HepG2 (cell line): ENCODE data around the gene FOLR2. TPM values are rescaled to one million over a fixed set of nuclear protein-coding genes. Genes with fewer than 3 reads are reported as not detected.

Experiments used
- ATAC-seq: fragments of 200-7000 bp; cut with Tn5 transposase; 3 replicates; pipeline ENCODE4 v1.9.1; 2020; ENCODE audit warnings: mild to moderate bottlenecking, moderate library complexity
- BruUV-seq: library from RNA; stranded (reverse); fragments of 400-500 nt; replicated peaks from 2 replicates; lab custom pipeline; 2021; lab: Mats Ljungman, UMichigan
- CTCF ChIA-PET: fragments of 300-600 bp; formaldehyde crosslinking; extraction: SDS; loops from one replicate; lab custom pipeline; 2021; ENCODE audit warnings: low total read pairs, inconsistent platforms, low intra/inter-chr PET ratio; lab: Yijun Ruan, JAX
- POLR2A ChIA-PET: fragments of 350-600 bp; sonication (Branson Sonifier 250); formaldehyde crosslinking; loops from one replicate; lab custom pipeline; 2020; ENCODE audit warnings: antibody characterized with exemption, inconsistent platforms; lab: Yijun Ruan, JAX
- DNase-seq: peaks from one replicate; pipeline ENCODE4 v3.0.0-alpha.2; 2015; ENCODE audit warnings: low spot score
- FAIRE-seq: peaks from 3 replicates; lab custom pipeline; 2011; peaks lifted over from hg19 to GRCh38; lab: Jason Lieb, UNC
- H2AFZ ChIP-seq: one replicate; pipeline ENCODE4 v1.6.1; 2011; ENCODE audit warnings: low read length, inconsistent platforms
- H3K27ac ChIP-seq: fragments of 300-600 bp; 3 replicates; pipeline ENCODE4 v1.8.0; 2011; ENCODE audit warnings: mixed run types, mild to moderate bottlenecking, mixed read lengths, low read length, inconsistent platforms; ENCODE audit not compliant: insufficient read depth; ENCODE audit errors: extremely low read length
- H3K27me3 ChIP-seq, 2 experiments: fragments of 200-600 bp in 1 of 2; 2 replicates in 1 of 2; 3 replicates in 1 of 2; pipeline versions ENCODE4 v1.6.0 to v1.8.0; 2011; ENCODE audit warnings: low read length in 2 of 2, mild to moderate bottlenecking in 2 of 2, moderate library complexity in 2 of 2, inconsistent platforms in 1 of 2; ENCODE audit not compliant: insufficient read depth in 2 of 2, control insufficient read depth in 1 of 2
- H3K36me3 ChIP-seq, 2 experiments: fragments of 200-600 bp in 1 of 2; replicated peaks in 1 of 2; 2 replicates in 1 of 2; 3 replicates in 1 of 2; pipeline versions ENCODE4 v1.5.1 to v1.8.0; 2011; ENCODE audit warnings: low read length in 2 of 2, inconsistent platforms in 1 of 2; ENCODE audit not compliant: insufficient read depth in 2 of 2, control insufficient read depth in 1 of 2
- H3K4me1 ChIP-seq: 2 replicates; pipeline ENCODE4 v1.5.1; 2012; ENCODE audit warnings: low read length, inconsistent platforms; ENCODE audit not compliant: insufficient read depth
- H3K4me2 ChIP-seq: 2 replicates; pipeline ENCODE4 v1.6.0; 2011; ENCODE audit warnings: low read depth, low read length, inconsistent platforms
- H3K4me3 ChIP-seq, 3 experiments: fragments of 200-600 bp in 1 of 3; sonication (generic), shearing (Covaris generic) in 1 of 3; replicated peaks in 1 of 3; 2 replicates each; pipeline ENCODE4 v1.5.1; 2011 to 2016; ENCODE audit warnings: low read length in 3 of 3, inconsistent platforms in 2 of 3, low read depth in 2 of 3, mild to moderate bottlenecking in 2 of 3, control low read depth in 1 of 3, mixed read lengths in 1 of 3; ENCODE audit not compliant: insufficient read depth in 1 of 3
- H3K79me2 ChIP-seq: one replicate; pipeline ENCODE4 v1.6.1; 2011; ENCODE audit warnings: low read length, inconsistent platforms; ENCODE audit not compliant: insufficient read depth
- H3K9ac ChIP-seq: 2 replicates; pipeline ENCODE4 v1.6.0; 2011; ENCODE audit warnings: mild to moderate bottlenecking, low read depth, low read length, inconsistent platforms; ENCODE audit not compliant: insufficient read depth
- H3K9me3 ChIP-seq: 2 replicates; pipeline ENCODE4 v1.5.1; 2012; ENCODE audit warnings: mild to moderate bottlenecking, low read length
- H4K20me1 ChIP-seq: 2 replicates; pipeline ENCODE4 v1.6.0; 2011; ENCODE audit warnings: inconsistent platforms, mild to moderate bottlenecking, low read length, moderate library complexity; ENCODE audit not compliant: insufficient read depth
- ARNTL ChIP-seq: sonication (generic); formaldehyde crosslinking; IDR thresholded peaks from 2 replicates; pipeline ENCODE4 v1.4.0; 2020; ENCODE audit warnings: mild to moderate bottlenecking, missing genetic modification reagents
- MAFK ChIP-seq, 2 experiments: IDR thresholded peaks in 1 of 2; conservative IDR thresholded peaks in 1 of 2; 2 replicates each; pipeline ENCODE4 v1.6.1; 2011; ENCODE audit warnings: improper control_type of control experiment in 2 of 2, low read length in 2 of 2
- NPAS2 ChIP-seq: sonication (generic); formaldehyde crosslinking; IDR thresholded peaks from 2 replicates; pipeline ENCODE4 v1.8.0; 2022; ENCODE audit warnings: mild to moderate bottlenecking, missing genetic modification reagents, borderline replicate concordance
- POLR2A ChIP-seq, 2 experiments: IDR thresholded peaks; 2 replicates each; pipeline ENCODE4 v1.6.1; 2011; ENCODE audit warnings: low read depth in 2 of 2, low read length in 2 of 2, mild to moderate bottlenecking in 1 of 2, moderate library complexity in 1 of 2; ENCODE audit not compliant: insufficient read depth in 1 of 2
- RFX3 ChIP-seq: IDR thresholded peaks from 2 replicates; pipeline ENCODE4 v1.6.1; 2016; ENCODE audit warnings: missing biosample characterization, missing genetic modification reagents
- SETDB1 ChIP-seq: sonication (generic); formaldehyde crosslinking; IDR thresholded peaks from 2 replicates; pipeline ENCODE4 v1.5.1; 2020; ENCODE audit warnings: missing genetic modification reagents, mild to moderate bottlenecking, borderline replicate concordance
- SUZ12 ChIP-seq: fragments of 150-350 bp; IDR thresholded peaks from 2 replicates; pipeline ENCODE4 v1.6.1; 2014; ENCODE audit warnings: low read depth, low read length
- ZBTB3 ChIP-seq: sonication (generic); formaldehyde crosslinking; IDR thresholded peaks from 2 replicates; pipeline ENCODE4 v1.4.0; 2020; ENCODE audit warnings: low read depth, mild to moderate bottlenecking, moderate library complexity, missing genetic modification reagents, borderline replicate concordance
- ZNF768 ChIP-seq: sonication (generic); formaldehyde crosslinking; IDR thresholded peaks from 2 replicates; pipeline ENCODE4 v1.4.0; 2020; ENCODE audit warnings: missing genetic modification reagents
- WGBS: methylation state at CpG from one replicate; pipeline ENCODE4 v1.1.6; 2017; ENCODE audit warnings: low lambda C conversion rate; 5-methylcytosine and 5-hydroxymethylcytosine counted together
- in situ Hi-C: cut with HindIII; loops from 2 replicates; pipeline ENCODE4 v1.10.0; 2017; ENCODE audit warnings: low pct_unique_long_range_greater_than_20kb; ENCODE audit not compliant: extremely low pct_ligation_motif_present
- intact Hi-C: fragments of 100-400 bp; cut with micrococcal nuclease; formaldehyde crosslinking; loops from one replicate; pipeline ENCODE4 v1.10.0; 2022; ENCODE audit not compliant: unreplicated experiment
- polyA plus RNA-seq, 8 experiments: library from polyadenylated mRNA; depleted of rRNA in 3 of 8; stranded (reverse) in 7 of 8; unstranded in 1 of 8; fragments of >200 nt; fragmentation: Illumina TruSeq in 4 of 8; extraction: Trizol in 4 of 8; gene quantifications; 2 replicates each; pipeline versions ENCODE4 v1.2.1 to v1.2.3, GENCODE V29; 2011 to 2016; ENCODE audit warnings: low read depth in 4 of 8, missing spikeins in 1 of 8, mixed read lengths in 1 of 8; ENCODE audit not compliant: insufficient read depth in 1 of 8
- total RNA-seq, 5 experiments: library from RNA; depleted of rRNA; stranded (reverse); fragments of >200 nt; fragmentation: Illumina TruSeq; extraction: Trizol; gene quantifications; 2 replicates each; pipeline ENCODE4 v1.2.3, GENCODE V29; 2016; ENCODE audit warnings: low read depth in 1 of 5
- TF ChIP-seq, protein P1 (sequence below): sonication (generic); formaldehyde crosslinking; conservative IDR thresholded peaks from 2 replicates; pipeline ENCODE4 v1.8.0; 2022; ENCODE audit warnings: low read depth, missing genetic modification reagents

The FOLR2 gene
- total and polyA plus RNA-seq, 2 of the 13 experiments (the other 11 are each of a cell fraction or from before 2014, with no cell fraction given), result 0.09 TPM; not detected in 1

DNA sequence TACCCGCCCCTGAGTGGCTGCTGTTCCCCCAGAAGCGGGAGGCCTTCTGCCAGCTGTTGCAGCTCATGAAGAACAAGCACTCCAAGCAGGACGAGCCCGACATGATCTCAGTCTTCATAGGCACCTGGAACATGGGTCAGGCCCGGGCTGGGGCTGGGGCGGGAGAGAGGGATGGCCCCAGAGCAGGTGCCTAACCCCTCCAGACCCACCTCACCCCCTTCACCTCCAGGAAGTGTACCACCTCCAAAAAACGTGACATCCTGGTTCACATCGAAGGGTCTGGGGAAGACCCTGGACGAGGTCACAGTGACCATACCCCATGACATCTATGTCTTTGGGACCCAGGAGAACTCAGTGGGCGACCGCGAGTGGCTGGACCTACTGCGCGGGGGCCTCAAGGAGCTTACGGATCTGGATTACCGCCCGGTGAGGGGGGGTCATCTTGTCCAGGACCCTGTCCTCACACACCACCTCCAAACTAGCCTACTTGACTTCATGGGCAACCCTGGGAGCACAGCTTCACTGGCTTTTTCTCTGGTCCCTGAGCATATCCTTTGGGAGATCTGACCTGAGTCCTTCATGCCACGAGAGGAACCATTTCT, 14.3 kb downstream of the FOLR2 start (continued):
- TF ChIP-seq MAFK (conservative IDR thresholded peaks at IDR 0.05 in 1 of 2, IDR thresholded peaks at IDR 0.05 in 1 of 2; ENCODE audit: low read length in 2 of 2) (no peak), NPAS2 (no peak), ARNTL (no peak), SETDB1 (no peak), SUZ12 (no peak)

DNA sequence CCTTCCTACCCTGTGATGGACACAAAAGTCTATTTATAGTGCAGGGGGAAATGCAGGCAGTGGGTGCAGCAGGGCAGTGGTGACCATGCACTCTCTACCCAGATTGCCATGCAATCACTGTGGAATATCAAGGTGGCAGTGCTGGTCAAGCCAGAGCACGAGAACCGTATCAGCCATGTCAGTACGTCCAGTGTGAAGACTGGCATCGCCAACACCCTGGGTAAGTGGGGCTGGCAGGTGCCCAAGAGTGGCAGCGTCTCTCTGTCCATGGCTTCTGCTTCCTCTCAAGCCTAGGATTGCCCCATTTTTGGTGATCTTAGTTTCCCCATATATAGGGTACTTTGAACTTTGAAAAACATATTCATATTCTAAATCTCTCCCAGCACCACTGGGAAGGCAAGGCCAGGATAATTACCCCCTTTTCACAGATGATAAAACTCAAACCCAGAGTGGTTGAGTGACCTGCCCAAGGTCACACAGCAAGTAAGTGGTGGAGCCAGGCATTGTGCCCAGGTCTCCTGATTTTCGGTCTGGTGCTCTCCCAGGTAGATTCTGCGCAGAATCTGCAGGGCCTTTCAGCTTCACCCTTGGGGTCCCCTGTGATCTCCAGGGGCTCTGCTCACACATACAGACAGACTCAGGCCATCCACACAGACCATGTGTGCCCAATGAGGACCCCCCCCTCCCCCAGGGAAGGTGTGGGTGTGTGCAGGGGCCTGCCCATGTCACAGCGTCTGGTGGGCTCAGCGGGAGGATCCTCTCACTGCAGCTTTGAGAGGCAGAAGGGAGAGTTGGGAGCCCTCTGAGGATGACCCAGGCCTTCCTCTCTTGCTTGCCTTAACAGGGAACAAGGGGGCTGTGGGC, 15.0 kb downstream of the FOLR2 start:
- 98% methylated on average over 5 of the region's 9 CpGs for WGBS
- Histone ChIP-seq H2AFZ (no peak overlapping the region), H3K4me1 (peaks cover 3% of the 10 kb centered on the region; the same call in 1 of the 2 replicates), H3K9ac (no peak overlapping the region), H3K9me3 (no peaks in the 10 kb centered on the region), H4K20me1 (no peaks in the 10 kb centered on the region), H3K27ac (no peak overlapping the region), H3K79me2 (no peaks in the 10 kb centered on the region), H3K4me3 (no peak overlapping the region), H3K27me3 (no peaks in the 10 kb centered on the region), H3K36me3 (peaks cover 21 to 61% of the 10 kb centered on the region in 2 experiments; a peak in 4 of 5 replicates), H3K4me2 (no peak overlapping the region)
- DNase-seq, result no peak
- peak; percentile 90 for TF ChIP-seq ZNF768 (CRISPR knock-in tag)
- TF ChIP-seq ZBTB3, result no peak
- TF ChIP-seq POLR2A (IDR thresholded peaks at IDR 0.05; ENCODE audit: insufficient read depth in 1 of 2, low read depth in 2 of 2, low read length in 2 of 2), result 0 out of 4 replicates have a peak, but pooled peaks of 1 of the 2 experiments have one; percentile 25
- no peak for TF ChIP-seq RFX3 (CRISPR knock-in tag)
- TF ChIP-seq, protein P1, sequence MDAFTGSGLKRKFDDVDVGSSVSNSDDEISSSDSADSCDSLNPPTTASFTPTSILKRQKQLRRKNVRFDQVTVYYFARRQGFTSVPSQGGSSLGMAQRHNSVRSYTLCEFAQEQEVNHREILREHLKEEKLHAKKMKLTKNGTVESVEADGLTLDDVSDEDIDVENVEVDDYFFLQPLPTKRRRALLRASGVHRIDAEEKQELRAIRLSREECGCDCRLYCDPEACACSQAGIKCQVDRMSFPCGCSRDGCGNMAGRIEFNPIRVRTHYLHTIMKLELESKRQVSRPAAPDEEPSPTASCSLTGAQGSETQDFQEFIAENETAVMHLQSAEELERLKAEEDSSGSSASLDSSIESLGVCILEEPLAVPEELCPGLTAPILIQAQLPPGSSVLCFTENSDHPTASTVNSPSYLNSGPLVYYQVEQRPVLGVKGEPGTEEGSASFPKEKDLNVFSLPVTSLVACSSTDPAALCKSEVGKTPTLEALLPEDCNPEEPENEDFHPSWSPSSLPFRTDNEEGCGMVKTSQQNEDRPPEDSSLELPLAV (CRISPR knock-in tag), result no peak
- in situ Hi-C loops, result no loop called here
- ATAC-seq, result no peak
- intact Hi-C loops, result no loop called here
- CTCF ChIA-PET, result no interaction called here
- POLR2A ChIA-PET, result no interaction called here
- BruUV-seq, result no TSS peak
- FAIRE-seq, result no peak
